ENCODE results near the gene TRAPPC3L. TPM values are rescaled to one million over a fixed set of nuclear protein-coding genes. Genes with fewer than 3 reads are reported as not detected.
A peak's percentile ranks its signal among the peaks of the same experiment; 100 is the strongest.

TRAPPC3L gene
- total and polyA plus RNA-seq, 9 of the 15 experiments (the other 6 are each of a cell fraction or from before 2014, with no cell fraction given): not detected

- Histone ChIP-seq H3K4me2 (ENCODE audit: insufficient read depth, low read length) (peak overlapping the region; percentile 63), H3K27ac (ENCODE audit: extremely low read depth, low read depth, low read length) (no peak overlapping the region), H4K20me1 (replicated peaks; ENCODE audit: control insufficient read depth, insufficient read depth, low read length) (no peaks in the 10 kb centered on the region), H3K9ac (ENCODE audit: insufficient read depth in 1 of 2, low read depth in 2 of 2, low read length in 2 of 2) (peak overlapping the region in 1 of 2 experiments; percentile 75; a peak in 1 of 4 replicates), H3K9me1 (ENCODE audit: control insufficient read depth, insufficient read depth, low read length) (no peaks in the 10 kb centered on the region), H2AFZ (ENCODE audit: low read depth, low read length) (peak overlapping the region; percentile 87), H3K4me3 (no peak overlapping the region), H3K79me2 (ENCODE audit: control insufficient read depth, insufficient read depth, low read length) (no peaks in the 10 kb centered on the region), H3K9me3 (replicated peaks; ENCODE audit: control insufficient read depth, insufficient read depth, low read depth, low read length) (no peaks in the 10 kb centered on the region), H3K36me3 (ENCODE audit: control insufficient read depth, insufficient read depth, low read length) (no peaks in the 10 kb centered on the region), H3K27me3 (ENCODE audit: control insufficient read depth in 2 of 2, insufficient read depth in 2 of 2, low read length in 2 of 2) (no peaks in the 10 kb centered on the region; a peak in 2 of 5 replicates), H3K4me1 (replicated peaks in 1 of 2; ENCODE audit: control insufficient read depth in 2 of 2, insufficient read depth in 2 of 2, low read length in 2 of 2) (peaks cover 3 to 6% of the 10 kb centered on the region in 2 experiments; a peak in 3 of 5 replicates)
- ChIA-PET CTCF (ENCODE audit: low intra/inter-chr PET ratio) (no interaction called here), POLR2A (interaction anchor here (0.6 to 1.8 kb wide), 13 partner anchors 9 to 346 kb away, joined by 3 to 10 read pairs (median 4); partner anchors contain the start of genes CALHM4 and TSPYL1)
- BruUV-seq (replicated peaks): no TSS peak
- FAIRE-seq: no peak
- in situ Hi-C loops (cut with MboI) (no loop called here), intact Hi-C loops (cut with micrococcal nuclease) (loop anchor here (5.0 kb wide), 1 partner anchor 70 kb away; no protein-coding TSS in a partner anchor)
- DNase-seq (ENCODE audit: extremely low read depth in 1 of 4, low spot score in 3 of 4): no peak
- ATAC-seq: peak; percentile 53
- WGBS (ENCODE audit: insufficient coverage, low coverage, missing lambda C conversion rate): 21% methylated on average over 4 of the region's 4 CpGs
- no peak for TF ChIP-seq TAF9B (IDR thresholded peaks at IDR 0.05; ENCODE audit: partially characterized antibody)
- TF ChIP-seq ZBTB34 (CRISPR knock-in tag; IDR thresholded peaks at IDR 0.05): no peak
- 0 out of 2 replicates have a peak, but pooled peaks have one; percentile 14 for TF ChIP-seq ZBTB9 (CRISPR knock-in tag; IDR thresholded peaks at IDR 0.05)
- TF ChIP-seq NFIX (CRISPR knock-in tag; IDR thresholded peaks at IDR 0.05; ENCODE audit: low read depth): no peak
- TF ChIP-seq PYGO2 (tag; IDR thresholded peaks at IDR 0.05): no peak
- no peak for TF ChIP-seq ZNF324 (CRISPR knock-in tag; IDR thresholded peaks at IDR 0.05)
- no peak for TF ChIP-seq ZNF175 (CRISPR knock-in tag; IDR thresholded peaks at IDR 0.05; ENCODE audit: low read depth)
- no peak for TF ChIP-seq GTF2F1 (IDR thresholded peaks at IDR 0.05; ENCODE audit: low read depth, low read length)
Measured at GRCh38 chr6:116512111-116512559, 33.3 kb downstream of the TRAPPC3L start.
